GM18870 (cell line): Measurements from ENCODE around the gene EXOC4.
A peak's percentile ranks its signal among the peaks of the same experiment; 100 is the strongest.

Experiments used
- ATAC-seq: cut with Tn5 transposase; IDR thresholded peaks from one replicate; pipeline ENCODE4 v1.9.1; 2021; ENCODE audit warnings: moderate library complexity; ENCODE audit not compliant: unreplicated experiment

The EXOC4 gene

DNA sequence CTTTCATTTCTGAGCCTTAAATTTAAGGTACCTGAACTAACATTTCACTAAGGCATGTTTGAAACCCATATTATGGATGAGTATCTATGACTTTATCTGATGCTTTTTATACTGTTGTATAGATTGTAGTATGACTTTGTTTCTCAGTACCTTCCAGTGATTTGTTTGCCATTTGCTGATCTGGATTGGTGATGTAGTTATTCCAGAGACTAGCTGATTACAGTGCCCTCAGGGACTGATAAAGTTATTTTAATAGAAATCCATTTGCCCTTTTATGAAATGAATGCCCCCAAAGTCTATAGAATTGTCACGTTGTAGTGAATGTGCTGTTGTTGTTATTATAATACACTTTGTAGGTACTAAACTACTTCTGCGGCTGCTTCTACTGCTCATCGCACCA, 488.8 kb downstream of the EXOC4 start:
- no peak for ATAC-seq

DNA sequence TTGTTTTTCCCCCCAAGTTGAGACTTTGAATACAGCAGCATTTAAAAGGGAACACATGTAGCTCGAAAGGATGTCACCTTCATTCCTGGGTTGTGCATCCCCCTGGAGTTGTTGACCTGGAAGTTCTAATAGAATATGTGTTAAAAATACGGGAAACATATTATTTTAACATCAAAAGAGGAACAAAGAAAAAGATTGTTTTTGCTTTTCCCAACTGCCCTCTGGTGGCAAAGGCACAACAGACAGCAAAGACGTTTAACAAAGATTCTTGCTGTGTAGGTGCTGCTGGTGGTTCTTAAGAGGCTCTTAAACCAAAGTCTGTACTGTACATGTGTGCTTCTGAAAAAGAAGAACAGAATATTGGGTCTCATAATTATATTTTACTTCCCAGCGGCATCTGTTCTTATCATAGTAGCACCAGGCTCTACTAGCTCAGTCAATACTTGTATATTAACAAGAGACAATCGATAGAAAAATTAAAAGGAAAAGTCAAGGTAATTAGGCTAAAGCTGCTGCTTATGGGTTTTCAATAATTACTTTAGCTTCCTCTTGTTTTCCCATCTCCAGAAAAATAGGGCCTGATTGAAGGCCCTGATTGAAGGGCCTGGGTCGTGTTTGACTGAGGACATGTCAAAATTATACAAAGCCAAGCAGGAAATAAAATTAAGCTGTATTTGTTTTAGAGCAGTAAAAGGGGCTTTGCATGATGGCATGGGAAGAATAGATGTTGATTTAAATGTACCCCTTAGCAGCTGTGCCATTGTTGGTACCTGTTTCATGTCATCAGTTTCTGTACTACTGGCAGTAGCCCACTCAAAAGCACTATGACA, 490.0 kb downstream of the EXOC4 start:
- no peak for ATAC-seq

DNA sequence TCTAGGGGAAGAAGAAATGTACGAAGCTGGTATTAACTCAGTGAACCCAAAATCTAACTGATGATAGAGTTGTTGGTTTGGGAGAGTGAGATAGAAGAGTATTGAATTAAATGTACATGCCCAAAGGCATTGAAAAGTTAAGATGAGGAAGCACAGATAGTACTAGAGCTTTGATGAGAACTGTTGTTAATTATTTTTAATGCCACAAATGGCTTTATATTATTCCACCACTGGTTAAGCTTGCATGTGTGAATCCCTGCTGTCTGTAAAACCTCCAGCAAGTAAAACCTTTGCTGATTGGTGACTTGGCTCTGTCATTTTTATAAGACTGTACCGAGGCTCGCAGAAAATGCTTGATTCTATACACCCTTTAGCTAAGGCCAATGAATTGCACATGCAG, 491.6 kb downstream of the EXOC4 start:
- ATAC-seq = no peak

DNA sequence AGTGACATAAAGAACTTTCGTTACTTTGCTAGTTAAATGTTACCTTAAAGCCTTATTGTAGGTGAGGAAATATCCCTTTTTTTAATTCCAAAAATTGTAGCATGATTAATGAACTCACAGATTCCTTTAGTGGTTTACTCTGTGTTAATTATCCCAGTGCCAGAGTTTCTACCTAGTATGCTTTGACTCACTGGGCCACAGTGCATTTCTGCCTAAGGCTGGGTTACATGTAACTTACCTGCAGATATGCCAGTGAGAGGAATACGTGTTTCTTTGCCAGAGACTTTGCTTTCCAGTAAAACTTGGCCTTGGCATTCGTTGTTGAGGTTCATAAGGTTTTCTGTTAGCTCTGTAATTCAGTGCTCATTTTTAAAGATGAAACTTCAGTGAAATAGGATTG, 493.4 kb downstream of the EXOC4 start:
- no peak for ATAC-seq

DNA sequence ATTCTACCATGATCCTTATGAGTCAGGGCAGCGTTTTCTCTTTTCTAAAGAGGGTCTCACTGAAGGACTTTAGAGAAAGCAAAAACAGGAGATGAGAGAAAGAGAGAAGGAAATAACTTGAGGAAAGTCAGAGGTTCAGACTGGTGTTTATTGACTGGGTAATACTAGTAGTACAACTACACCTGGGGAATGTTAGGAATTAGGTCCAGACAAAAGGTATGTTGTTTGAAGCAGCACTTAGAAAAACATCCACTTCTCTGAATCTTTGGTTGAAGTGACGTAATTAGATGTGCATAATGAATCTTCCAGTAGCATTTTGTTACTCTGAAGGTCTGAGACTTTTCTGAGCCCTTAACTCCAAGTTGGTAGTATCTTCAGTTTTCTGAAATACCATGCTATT, 494.0 kb downstream of the EXOC4 start:
- ATAC-seq = no peak

DNA sequence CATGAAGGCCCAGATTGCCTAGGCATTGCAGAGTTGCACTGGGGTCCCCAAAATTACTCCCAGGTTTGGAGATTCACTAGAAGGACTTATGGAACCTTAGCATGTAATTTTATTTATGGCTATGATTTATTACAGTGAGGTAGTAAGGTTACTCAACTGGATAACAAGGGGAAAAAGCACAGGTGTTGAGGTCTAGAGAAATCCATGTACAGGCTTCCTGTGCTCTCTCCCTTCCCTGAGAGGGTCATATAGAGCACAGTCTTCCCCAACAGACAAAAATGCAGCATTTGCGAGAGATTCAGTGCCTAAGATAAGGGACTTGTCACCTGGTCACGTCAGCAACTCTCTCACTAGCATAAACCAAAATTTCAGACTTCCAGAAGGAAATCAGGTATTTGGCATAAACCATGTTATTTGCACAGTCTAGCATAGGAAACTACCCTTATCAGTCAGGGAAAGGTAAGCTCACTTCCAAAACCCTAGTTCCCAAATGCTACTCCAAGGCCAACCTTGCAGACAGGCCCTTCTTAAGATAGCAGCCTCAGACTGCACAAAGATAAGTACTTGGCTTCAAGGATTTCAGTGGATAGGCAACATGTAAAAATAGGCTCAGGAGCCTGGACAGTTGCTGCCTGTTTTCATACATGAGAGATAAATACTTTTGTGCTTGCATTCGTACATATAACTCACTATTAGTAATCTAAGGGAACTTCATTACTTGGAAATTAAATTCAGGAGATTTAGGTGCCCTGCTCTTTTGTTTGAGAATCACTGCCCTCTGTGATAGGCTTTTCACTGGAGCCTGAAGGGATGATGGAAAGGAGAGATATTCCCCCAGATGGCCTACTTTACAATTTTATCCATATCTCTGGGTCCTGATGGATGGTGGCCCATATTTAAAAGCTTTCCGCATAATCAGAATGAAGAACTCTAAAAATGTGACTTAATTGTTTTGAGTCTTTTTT, 495.8 kb downstream of the EXOC4 start:
- no peak for ATAC-seq

DNA sequence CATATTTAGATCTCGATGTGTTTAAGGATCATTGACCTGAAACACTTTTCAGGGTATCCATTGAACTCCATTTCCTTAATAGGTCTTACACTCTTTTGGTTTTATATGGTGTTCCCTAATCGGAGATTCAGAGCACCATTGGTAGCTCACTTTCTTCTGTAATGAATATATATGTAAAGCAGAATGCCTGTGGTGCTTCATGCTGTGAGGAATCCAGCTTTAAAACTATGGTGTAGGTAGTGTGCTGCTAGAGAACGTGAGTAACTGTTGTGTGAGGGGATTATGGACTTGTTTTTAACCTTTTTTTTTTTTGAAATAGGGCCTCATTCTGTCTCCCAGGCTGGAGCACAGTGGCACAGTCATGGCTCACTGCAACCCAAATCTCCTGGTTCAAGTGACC, 497.4 kb downstream of the EXOC4 start:
- ATAC-seq = no peak

DNA sequence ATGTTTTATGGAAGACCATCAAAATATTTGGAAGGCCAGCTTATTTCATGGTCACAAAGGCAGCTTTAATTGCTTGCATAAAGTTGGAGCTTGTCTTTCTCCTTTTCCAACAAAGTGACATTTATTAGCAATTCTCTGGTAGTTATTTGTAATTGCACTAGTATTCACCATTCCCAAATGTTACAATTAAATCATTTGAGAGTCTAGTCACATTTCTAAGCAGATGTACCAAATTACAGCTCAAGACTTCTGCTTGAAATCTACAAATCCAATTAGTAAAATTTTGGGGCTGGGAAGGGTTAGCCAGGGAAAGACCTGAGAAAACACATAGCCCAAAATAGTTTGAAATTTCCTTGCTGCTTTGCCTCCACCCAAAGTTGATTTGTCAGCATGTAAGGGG, 498.2 kb downstream of the EXOC4 start:
- ATAC-seq = no peak

DNA sequence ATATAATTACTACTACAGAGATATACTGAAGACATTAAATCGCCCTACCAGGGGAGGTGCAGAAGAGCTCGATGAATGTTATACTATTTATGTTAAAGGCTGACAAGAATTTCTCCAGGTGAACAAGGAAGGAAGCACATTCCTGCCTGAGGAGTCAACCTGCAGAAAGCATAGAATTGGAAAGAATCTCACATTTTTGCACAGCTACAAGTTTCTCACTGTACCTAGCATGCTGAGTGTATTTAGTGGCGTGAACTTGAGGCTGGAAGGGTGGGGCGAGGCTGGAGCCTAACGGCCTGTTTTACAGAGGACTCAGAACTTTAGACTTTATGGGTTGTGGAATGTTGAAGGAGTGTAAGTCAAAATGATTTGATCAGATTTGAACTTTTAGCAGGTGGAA, 500.6 kb downstream of the EXOC4 start:
- ATAC-seq = no peak

DNA sequence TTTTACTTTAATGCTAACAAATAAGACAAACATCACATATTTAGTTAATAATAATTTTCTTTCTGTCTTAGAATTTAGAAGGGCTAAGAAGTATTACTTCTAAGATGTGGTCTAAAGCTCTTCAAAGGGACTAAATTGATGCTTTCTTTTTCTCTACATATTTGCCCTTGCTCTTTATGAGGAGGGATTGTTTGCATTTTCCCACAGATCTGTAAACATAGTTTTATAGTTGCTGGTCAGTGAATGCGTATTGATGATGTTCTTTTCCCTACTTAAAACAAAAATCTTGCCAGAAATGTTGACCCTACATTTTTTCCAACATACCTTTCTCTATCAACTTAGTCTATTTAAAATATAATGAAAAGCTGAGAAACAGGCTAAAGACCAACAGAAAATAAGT, 501.8 kb downstream of the EXOC4 start:
- no peak for ATAC-seq

DNA sequence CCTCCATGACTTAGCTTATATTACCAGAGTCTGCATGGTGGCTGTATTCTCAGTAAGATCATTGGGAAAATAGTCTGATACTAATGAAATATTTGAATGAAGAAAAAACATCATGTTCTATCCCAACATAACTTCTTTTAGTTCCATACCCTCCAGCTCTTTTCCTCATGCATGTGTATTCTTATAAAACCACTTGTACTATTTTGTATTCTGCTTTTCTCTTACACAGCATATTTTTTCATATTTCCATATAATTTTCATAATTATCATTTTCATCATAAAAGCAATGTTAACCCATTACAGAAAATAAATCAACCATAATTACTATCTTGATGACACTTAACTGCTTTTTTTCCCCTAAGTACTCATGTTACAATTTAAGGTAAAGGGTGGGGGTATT, 503.0 kb downstream of the EXOC4 start:
- ATAC-seq = no peak

DNA sequence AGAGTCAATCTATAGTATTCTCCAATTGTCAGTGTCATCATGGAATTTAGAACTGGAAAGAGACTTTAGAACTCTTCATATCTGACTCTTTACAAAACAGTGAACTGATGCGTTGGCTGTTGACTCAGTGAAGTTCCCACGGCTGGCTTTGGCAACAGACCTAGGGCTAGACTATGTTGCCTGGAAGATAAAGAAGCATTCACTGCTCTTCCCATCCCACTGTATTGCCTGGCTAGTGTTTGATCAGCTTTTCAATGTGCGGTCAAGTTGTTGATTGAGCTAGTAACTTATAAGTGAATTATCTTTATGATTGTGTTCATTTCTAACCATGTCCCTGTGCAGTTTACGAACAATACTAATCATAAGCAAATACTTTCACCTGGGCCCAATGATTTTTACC, 508.6 kb downstream of the EXOC4 start:
- ATAC-seq = no peak

DNA sequence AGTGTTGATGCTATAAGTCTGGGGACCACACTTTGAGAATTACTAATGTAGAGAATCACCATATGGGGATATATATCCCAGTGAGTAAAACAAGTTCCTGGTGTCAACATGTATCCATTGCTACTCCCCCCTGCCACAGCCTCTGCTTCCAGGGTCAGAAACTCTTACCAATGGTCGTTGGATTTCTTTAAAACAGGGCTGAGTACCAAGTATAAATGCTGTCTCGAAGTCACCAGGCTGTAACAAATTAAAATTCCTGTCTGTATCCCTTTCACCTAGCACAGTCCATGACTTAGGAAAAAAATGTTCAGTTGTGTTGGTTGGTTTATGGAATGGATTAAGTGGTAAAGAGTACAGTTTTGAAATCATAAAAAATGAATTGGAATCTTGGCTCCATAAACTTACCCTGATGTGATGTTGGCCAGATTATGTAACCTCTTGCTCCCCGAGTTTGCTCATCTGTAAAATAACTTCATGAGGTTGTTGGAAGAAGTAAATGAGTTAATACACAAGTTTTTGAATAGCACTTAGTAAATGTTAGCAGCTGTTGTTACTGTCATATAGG, 510.3 kb downstream of the EXOC4 start:
- no peak for ATAC-seq

DNA sequence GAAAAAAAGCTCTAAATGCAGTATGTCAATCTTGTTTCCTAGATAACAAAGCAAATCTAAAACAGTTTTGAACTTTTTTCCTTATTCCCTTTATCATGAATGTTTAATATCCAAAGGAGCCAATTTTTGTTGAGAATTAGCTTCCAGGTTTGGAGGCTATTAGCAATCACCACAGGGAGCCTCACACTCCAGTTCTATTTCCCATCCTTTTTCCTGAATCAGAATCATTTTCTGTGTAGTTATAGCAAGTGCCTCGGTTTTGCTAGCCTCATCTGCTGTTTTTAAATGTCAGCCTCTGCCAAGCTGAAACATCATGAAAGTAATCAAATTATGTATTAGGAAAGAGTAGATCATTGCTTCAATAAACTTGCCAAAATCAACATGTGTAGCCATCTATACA, 516.8 kb downstream of the EXOC4 start:
- ATAC-seq = no peak

DNA sequence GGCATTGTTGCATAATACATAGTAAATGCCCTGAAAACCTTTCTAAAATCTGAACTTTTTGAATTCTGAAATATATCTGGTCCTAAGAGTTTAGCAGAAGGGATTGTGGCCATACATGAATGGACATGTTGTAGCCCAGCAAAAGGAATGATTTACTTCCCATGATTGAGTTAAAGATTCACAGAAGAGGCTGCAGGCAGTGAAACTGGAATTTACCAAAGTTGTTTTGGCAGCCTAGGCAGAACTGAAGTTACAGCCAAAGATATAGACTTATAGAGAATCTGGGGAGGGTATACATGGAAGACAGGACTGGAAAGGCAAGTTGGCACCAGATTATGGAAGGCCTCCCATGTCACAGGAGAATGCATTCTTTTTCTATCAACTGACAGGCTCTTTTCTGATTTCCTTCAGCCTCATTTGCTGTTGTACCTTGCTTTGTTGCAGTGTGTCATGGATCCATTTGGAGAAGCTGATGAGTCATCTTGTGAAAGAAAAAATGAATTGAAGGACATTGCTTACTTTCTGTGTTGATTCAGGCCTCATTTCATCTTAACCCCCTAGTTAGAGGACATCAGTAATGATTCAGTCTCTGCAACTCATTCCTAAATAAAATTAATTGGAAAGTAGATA, 518.1 kb downstream of the EXOC4 start:
- no peak for ATAC-seq

DNA sequence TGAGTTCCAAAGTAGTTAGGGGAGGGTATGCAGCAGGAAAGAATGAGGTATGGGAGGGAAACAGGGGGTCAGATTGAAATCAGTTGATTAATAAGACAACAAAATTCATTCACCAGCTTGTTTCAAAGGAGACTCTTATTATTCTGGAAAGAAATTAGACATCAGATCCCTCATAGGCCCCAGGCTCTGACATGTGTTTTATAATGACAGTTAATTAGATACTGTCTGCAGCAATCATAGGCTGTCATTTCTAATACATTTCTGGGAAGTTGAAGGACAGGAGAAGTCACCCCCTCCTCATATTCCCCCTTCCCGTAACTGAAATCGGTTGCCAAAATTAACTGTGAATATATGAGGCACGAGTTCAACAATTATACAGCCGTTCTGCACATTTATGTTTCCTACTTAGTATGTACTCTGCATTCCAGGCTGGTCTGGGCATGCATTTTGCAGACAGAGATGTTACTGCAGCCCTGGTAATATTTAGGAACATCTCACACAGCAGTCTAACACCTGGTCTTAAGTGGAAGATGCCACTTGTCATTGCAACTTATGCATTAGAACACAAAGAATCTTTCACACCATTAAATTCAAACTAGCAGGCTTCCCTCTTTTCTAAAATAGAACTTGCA, 519.0 kb downstream of the EXOC4 start:
- no peak for ATAC-seq

DNA sequence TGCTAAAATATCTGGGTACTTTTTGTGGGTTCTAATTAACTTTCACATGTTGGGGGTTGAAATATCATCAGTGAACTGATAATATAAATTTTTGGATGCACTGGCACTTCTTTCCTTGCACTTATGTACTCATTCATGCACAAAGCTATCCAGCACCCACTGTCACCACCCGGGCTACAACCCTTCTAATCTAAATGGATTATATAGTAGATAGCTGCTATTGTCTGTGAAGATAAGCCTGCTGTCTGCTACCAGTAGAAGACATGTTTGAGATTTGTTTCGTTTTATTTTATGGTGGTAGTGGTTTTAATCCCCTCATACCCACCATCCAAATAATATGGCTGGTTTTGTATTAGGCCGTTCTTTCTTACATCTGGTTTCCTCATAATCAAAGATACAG, 520.7 kb downstream of the EXOC4 start:
- no peak for ATAC-seq

DNA sequence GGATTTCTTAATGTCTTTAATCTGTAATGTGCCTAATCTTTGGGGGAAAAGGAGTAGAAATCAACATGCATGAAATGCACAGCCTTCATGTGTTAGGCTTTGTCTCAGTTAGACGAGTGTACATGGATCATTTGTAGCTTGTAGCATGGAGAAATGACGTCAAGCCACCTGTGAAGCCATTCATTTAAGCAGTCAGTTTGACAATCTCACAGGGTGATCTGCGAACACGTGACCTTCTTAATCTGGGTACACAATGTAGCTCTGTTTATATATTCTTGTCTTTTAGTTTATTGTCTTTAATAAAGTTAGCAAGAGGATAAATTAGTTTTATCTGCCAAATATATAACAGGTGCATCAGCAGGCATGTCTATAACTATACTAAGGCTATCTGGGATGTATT, 522.3 kb downstream of the EXOC4 start:
- no peak for ATAC-seq

DNA sequence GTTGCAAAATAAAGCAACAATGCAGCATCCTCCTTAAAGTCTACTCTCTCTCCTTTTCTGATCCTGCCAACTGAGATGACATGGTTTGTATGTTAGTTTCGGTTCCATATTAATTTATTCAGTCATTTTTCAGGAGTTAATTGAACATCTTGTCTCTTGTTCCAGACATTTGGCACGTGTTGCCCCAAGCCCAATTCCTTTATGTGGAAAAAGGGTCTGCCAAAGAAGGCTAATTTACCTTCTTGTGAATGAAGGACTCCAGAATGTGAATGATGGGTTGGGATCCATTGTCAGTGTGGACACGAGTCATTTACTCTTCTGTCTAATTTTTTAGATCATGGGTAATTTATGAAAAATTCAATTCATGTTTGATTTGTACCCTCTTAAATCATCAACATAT, 523.4 kb downstream of the EXOC4 start:
- no peak for ATAC-seq

DNA sequence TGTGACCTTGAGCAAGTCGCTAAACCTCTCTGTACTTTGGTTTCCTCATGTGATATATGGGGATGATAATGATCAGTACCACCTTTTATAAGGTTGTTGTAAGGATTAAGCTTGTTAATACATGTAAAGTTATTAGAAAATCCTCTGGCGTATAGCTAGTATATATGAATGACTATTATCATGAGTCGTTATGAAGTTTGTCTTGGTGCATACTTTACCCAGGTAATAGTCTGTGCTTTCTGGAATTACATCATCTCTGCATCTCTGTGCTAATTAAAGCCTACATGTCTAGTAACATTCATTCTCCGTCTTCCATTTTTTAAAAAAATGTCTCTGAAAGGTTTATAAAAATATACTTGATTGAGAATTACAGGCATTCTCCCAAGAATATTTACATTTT, 524.8 kb downstream of the EXOC4 start:
- ATAC-seq = no peak

DNA sequence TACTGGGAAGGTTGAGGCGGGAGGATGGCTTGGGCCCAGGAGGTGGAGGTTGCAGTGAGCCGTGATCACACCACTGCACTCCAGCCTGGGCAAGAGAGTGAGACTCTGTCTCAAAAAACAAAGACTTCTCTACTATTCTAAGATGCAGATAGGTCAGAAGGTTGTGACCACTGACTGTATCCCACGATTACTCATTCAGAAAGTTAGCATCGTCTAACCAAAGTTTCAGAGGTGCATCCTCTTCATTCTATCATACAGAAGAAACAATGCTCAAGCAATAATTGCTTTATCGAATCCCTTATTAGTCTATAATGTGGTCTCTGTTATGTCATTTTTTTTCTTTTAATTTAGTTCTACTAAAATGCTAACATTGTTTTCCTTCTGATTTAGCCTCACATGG, 525.6 kb downstream of the EXOC4 start:
- ATAC-seq = peak; percentile 88
